ENCODE data around the gene ESPN.

Gene ESPN

DNA sequence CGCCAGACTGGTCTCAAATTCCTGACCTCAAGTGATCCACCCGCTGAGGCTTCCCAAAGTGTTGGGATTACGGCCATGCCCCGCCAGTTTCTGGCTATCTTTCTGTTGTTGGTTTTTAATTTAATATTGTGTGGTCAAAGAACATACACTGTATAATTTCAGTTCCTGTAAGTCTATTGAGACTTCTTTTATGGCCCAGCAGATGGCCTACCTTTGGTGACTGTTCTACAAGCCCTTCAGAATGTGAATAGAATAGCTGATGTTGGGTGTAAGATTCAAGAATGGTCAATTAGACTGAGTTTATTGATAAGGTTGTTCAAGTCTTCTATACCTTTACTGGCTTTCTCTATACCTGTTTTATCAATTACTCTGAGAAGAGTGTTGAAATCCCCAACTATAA is 15.5 kb upstream of the ESPN start:
- DNase-seq: no peak

DNA sequence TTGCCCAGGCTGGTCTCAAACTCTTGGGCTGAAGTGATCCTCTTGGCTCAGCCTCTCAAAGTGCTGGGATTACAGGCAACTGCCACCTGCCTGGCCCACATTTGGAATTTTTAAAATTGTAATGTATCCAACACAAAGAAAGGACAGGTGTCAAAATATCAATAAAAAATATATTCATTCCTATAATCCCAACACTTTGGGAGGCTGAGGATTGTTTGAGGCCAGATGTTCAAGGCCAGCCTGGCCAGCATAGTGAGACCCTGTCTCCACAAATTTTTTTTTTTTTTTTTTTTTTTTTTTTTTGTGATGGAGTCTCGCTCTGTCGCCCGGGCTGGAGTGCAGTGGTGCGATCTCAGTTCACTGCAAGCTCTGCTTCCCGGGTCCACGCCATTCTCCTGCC is 14.8 kb upstream of the ESPN start:
- no peak for DNase-seq

DNA sequence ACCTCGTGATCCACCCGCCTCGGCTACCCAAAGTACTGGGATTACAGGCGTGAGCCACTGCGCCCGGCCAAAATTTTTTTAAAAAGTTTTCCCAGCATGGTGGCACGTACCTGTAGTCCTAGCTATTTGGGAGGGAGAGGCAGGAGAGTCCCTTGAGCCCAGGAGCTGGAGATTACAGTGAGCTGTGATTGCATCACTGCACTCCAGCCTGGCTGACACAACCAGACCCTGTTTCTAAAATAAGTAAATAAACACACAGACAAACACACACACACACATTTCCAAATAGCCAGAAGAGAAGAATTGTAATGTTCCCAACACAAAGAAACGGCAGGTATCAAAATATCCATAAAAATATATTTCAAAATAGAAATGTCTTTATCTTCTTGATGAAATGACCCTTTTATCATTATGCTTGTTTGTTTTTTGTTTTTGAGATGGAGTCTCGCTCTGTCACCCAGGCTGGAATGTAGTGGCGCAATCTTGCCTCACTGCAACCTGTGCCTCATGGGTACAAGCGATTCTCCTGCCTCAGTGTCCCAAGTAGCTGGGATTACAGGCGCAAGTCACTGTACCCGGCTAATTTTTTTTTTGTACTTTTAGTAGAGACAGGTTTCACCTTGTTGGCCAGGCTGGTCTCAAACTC is 14.2 kb upstream of the ESPN start:
- DNase-seq: no peak

DNA sequence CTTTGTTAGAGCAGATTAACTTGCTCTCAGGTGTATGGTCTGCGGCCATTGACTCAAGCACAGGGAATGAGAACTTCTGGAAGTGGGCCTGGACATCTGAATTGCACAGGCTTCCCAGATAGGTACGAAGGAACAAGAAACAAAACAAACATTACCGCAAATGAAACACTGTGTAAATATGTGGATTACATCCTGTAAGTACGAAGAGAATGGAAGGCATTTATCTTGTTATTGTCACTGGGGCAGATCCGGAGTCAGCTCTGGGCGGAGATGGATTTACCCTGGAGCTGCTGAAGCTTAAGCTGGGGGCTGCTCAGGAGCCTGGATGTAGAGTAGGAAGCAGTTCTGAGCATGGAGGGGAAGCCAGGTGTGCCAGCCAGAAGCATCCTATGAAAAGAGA is 11.7 kb upstream of the ESPN start:
- no peak for DNase-seq

DNA sequence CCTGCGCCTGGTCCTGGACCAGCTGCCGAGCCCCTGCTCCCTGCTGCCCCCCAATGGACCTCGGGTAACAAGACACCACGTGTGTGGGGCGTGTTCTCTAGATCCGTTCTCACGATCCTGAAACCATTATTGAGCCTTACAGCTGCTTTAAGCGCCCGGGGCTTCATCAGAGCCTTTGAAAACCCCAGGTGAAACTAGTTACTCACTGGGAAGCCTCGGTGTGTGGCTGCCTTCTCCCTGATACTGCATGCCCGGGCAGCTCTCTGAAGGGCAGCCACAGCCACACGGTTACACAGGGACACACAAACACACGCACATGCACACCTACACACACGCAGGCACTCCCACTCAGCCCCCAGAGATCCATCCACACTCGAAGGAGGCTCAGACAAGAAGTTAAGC is 10.1 kb upstream of the ESPN start:
- DNase-seq: peak in 1 of 2 experiments; percentile 63

DNA sequence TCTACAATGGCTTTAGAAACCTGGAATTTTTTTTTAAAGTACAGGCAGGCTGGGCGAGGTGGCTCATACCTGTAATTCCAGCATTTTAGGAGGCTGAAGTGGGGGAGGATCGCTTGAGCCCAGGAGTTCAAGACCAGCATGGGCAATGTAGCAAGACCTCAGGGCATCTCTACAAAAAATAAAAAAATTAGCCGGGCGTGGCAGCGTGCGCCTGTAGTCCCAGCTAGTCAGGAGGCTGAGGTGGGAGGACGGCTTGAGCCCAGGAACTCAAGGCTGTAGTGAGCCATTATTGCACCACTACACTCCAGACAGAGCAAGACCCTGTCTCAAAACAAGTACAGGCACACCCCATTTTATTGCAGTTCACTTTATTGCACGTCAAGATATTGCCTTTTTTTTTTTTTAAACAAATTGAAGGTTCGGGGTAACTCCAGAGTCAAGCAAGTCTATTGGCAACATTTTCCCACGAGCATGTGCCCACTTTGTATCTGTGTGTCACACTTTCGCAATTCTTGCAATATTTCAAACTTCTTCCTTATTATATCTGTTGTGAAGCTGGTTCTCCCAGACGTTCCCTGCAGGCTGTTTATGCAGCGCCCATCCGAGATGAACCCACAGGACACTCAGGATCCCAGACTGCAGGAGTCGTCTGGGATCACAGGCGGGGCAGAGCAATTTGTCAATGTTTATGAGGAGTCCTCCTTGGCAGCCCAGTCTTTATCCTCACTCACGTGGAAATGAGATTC is 9.5 kb upstream of the ESPN start:
- no peak for DNase-seq

DNA sequence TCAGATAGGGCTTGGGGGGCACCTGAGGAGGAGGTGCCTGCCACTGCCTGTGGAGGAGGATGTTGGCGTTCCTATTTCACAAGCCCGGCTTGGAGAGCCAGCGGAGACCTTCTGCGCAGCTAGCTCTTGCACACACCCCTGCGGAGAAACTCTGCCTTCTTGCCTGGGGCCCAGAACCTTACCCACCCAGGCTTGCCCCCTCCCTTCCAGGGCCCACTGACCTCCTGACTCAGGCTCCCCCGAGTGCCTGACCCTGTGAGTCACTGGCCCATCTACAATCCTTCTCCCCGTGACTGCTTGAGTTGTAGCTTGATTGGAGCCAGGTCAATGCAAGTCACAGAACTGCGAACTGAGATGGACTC is 8.3 kb upstream of the ESPN start:
- no peak for DNase-seq

DNA sequence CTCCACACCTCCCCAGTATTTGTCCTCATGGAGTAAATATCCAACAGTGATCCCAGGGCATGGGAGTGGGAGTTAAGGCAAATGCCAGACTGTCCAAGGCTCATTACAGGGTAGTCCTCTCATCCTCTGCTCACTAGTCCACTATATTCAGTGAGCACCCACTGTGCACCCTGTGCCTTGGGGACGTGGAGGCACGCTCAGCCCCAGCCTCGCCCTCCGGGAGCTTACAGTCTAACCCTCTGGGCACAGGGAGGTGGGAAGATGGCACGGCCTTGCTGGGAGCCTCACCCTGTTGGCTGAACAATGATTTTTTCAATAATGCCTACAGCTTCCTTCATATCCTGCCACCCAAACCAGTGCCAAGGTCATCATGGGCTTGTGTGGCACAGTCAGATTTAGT is 7.7 kb upstream of the ESPN start:
- no peak for DNase-seq

DNA sequence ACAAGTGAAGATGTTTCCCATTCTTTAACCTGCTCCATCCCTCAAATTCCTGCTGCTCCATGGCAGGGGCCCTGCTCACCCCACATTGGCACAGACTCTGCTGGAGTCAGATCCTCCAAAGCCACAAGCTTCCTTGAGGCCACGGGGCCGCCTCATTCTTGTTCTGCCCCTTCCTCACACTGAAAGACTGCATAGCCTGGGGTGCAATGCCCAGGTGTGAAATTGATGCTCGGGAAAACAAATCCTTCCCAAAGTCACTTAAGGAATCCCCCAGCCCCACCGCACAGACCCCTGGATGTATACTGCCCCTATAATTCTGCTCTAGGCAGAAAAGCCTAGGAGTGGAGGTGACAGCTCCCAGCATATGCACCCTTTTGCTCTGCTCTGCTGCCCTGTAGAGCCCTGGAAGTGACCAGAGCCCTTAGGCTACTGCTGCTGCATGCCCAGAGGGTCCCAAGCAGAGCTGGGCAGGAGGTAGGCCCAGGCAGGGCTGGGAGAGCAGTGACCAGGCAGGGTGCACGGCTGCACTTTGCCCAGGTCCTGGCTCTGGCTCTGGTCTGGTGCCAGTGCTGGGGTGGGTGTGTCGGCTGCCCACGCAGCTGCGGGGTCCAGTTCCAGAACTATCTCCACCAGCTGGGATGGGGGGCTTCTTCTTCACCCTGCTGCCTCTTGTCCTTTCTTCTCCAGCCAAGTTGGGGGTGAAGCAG is 6.5 kb upstream of the ESPN start:
- DNase-seq: no peak

DNA sequence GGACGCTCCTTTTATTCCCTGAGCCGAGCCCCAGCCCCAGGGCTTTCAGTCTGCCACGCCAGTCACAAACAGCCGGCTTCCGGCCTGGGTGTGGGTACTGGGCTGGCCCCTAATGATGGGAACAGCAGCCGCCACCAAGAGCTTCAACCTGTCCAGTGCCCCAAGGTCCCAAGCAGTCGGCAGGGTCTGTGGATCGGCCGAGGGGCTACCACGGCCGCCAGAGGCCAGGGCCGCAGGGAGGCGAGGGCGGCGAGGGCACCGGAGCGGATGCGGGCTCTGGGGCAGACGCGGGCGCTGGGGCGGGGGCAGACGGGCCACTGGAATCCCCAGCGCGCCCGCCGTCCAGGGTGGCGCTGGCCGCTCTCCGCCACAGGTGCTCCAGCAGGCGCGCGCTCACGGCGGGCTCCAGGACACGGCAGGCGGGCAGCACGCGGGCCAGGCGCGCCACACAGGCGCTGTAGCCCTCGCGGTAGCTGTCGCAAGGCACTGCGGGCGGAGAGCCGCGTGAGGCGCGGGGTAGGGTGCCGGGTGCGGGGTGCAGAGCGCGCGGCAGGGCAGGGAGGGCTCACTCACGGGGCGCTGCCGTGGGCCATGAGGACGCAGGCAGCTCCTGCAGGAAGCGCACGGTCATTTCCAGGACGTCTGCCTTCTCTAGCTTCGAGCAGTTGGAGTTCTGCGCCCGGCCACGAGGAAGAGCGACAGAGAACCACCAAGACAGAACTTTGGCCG is 5.7 kb upstream of the ESPN start:
- no peak for DNase-seq

DNA sequence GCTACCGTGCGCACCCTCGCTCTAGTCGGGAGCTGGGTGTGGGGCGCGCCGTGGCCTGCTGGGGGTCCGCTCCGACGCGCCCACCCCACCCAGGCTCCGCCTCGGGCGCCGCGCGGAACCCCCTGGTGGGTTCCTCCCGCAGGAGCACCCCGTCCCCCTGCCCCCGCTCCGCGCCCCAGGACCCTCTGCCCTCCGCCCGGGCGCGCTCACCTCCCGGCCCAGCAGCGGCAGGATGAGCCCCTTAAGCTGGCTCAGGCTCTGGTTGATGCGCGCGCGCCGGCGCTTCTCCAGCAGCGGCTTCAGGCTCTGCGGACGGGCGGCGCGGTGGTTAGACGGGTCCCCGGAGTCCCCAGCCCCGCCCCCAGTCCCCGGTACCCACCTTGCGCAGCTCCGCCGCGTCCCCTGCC is 5.2 kb upstream of the ESPN start:
- DNase-seq: peak in 1 of 2 experiments; percentile 23

DNA sequence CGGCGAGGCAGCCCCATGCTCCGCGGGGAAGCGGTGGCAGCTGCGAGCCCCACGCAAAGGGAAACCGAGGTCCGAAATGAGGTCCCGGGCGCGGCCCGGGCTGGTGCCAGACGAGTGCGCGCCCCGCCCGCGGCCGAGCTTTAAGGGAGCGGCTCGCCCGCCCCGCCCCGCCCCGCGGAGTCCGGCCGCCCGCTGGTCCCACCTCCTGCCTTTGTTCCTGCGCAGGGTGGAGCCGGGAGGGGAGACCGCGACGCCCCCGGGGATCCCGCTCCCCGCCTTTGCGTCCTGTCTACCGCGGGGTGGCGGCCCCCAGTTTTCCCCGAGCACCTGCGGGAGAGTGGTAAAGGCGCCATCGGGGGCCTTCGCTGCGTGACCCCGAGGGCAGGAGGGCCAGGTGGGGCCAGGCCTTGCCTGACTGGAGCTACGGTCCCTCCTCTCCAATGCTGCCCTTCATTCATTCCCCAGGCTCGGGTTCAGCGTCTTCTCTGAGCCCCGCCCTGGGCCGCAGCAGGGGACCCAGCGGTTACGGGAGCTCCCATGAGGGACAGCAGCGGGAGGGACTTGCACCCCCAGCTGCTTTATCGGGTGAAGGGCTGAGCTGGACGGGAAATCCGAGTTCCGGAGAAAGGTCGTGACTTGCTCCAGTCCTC is 4.6 kb upstream of the ESPN start, which contains the start of gene HES2:
Gene HES2 (minus strand): TSS at position 116 of the 650 bp plus-strand sequence. CDS start 99 bp downstream, at position 17.
- no peak for DNase-seq

DNA sequence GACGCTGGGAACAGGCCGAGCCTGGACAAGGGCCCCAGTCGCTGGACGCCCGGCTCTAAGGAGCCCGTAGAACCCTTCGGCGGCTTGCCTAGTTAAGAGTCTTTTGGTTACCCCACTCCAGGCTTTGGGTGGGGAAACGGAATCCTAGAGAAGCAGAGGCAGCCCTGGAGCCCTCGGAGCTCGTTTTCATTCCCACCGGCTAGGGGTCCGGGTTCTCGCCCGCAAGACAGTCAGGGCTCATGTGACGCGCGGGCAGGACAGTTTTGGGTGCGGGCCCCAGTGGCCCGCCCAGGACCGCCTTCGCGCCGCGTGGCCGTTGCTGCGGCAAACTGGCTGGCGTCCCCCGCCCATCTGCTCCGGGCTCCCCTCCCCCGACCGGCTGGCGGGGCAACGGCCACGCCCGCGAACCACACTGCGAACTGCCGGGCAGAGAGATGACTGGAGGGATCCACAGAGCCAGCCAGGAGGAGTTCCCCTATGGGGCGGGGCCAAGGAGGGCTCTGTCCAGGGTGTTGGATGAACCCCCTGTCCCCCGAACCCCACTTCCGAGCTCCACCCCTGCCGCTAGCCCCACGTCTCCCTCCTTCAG is 4.0 kb upstream of the ESPN start:
- DNase-seq: peak in 1 of 2 experiments; percentile 27

DNA sequence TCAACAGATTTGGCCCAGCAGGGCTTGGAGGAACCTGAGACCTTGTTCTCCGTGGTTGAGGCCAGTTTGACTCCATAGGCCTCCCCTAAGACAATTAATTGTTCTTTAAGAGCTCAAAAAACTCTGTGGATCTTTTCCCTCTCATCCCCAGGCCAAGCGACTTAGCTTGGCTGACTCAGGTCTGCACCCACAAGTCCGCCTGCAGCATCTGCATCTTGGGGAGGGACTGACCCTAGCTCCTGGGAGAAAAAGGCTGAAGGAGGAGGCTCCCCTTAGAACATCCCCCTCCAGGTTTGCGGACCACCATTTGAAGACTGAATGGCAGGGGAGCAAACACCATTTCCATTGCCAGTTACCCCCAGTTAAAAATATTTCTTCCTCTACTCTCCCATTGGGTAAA is 3.3 kb upstream of the ESPN start:
- no peak for DNase-seq

DNA sequence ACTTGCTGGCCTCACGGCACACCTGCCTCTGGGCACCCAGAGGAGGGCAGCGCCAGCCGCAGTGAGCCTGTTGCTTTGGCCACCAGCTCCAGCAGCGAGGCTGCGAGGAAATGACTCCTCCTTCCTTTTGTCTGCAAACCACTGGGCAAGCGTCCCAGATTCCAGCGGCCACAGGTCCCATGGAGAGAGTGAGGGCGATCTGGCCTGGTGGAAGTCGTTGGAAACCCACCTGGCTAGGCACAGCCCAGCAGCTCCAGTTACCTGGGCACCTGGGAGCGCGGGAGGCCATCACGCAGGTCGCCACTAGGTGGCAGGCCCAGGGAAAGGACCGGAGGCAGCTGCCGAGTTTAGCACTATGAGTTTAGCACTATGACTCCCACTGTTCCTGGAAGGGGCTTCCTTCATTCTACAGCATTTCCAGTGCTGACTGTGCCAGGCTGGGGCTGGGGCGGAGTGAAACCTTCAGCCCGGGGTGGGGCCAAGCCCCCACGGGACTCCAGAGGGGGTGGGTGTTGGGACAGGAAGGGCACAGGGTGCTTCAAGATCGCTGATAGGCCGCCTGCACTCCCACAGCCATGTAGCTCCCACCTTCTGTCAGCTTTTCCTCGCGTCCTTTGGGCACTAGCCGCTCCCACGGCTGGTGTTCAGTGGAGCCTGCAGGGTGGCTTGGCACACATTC is 1.1 kb upstream of the ESPN start:
- peak in 1 of 2 experiments; percentile 67 for DNase-seq

DNA sequence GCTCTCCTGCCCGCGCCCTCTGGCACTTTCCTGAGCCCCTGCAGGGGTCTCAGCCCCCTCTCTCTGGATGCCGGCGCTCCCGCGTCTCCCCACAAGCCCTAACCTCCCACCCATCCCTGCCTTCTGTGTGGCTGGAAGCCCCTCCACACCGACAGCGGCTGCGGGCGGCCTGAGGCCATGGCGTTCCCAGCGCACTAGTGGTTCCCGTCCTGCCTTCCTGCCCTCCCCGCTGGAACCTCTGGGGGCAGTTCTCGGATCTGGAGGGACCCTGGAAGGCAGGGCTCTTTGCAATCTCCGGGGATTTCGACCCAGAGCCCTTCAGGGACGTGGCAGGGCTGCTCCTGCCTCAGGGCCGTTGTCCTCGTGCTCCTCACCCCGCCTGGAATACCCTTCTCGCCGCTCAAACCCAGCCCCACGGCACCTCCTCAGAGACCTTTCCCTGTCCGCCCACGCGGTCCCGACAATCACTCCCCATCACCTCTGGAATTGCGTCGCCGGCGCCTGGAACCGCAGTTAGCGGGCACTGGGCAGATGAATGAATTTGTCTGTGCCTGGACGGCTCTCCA is 493 bp upstream of the ESPN start:
- no peak for DNase-seq

DNA sequence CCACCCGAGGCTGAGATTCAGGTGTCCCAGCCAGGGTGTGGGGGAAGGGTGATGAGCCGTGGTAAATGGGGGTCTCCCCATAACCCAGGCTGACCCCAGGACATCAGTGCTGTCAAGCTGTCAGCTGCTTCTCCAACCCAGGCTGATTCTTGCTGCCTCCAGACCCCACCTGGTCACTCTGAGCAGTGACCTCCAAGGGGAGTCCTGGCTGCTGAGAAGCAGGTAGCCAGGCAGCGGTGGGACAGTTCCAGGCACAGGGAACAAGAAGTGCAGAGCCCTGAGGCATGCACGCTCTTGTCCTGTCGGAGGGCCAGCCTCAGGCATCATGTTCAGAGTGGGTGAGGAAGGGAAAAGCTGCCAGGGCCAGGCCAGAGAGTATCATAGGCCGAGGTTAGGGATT is 1.1 kb downstream of the ESPN start:
- no peak for DNase-seq

DNA sequence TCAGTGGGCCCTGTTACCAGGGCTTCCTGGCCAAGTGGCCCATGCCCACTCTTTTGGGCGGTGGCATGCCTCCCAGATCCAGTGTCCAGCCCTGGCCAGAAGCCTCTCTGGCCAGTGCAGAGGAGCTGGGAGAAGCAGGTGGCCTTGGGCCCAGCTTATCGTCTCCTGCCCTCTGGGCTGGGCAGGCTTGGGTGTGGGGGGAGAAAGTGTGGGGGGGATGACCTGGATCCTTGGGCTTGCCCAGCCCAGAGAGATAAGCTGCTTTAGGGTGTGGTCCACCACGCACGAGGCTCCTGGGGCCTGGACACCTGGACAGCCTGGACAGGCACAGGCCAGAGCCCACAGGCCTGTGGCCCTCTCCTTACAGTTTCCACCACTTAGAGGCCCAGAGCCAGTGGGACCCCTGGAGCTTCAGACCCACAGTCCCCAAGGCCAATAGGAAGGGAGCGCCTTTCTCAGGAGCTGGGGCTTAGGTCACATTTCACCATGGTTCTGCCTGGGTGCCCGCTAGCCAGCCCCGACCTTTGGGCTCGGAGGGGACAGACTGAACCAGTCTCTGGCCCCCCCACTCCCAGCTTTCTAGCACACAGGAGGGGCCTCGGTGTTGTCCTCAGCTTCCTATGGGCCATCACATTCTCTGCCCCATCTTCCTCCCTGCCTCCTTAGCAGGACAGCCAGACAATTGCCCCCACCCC is 1.8 kb downstream of the ESPN start:
- no peak for DNase-seq

DNA sequence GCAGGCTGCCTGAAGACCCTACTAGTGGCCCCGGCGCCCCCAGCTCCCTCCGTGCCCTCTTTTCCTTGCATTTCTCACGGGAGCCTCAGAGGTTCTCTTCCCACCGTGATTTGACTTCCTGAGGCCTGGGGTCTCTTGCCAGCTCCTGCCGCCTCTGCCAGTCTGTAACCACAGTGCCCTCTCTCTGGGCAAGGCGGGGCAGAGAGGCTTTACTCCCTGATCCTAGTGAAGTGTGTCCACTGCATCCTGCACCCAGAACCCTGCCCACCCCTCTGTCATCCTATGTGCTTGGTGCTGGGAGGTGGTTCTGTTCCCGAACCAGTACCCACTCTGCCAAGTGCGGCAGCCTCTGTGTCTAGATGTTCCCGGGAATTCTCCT is 2.4 kb downstream of the ESPN start:
- no peak for DNase-seq

DNA sequence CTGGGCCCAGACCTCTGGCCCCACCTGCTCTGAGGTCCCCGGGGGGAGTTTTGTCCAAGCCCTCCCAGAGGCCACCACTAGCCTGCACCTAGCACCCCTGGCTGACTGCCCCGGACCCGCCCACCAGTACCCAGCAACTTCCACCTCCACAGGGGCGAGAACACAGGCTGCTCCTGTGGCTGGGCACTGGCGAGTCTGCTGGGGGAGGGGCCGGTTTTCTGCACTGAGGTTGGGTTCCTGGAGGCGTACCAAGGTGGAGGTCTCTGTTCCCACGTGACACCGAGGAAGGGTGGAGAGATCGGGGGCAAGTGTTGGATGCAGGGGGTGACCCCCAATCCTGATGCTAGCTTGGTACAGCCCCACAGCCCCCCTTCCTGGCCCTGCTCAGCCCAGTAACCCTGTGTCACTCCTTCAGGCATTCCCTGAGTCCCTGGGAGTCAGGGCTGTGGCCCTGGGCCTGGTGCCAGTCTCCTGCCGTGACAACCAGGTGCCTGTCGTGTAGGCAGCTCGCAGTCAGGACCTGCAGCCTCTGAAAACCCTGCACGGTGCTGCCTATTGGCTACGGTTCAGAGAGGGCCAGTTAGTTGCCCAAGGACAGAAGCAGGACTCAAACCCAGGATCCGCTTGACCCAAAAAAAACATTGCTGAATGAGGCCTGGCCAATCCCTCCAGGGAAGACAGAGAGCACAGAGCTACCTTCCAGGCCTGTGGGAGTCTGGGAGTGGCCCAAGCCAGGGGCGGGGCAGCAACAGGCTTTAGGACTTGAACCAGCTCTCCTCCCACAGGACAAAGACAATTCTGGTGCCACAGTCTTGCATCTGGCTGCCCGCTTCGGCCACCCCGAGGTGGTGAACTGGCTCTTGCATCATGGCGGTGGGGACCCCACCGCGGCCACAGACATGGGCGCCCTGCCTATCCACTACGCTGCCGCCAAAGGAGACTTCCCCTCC is 3.1 kb downstream of the ESPN start:
- DNase-seq: no peak
